Non-pigmented ciliary epithelial cell (primary cell): ENCODE data around the gene CCNG1.

Experiments
- DNase-seq: peaks from one replicate; pipeline ENCODE4 v3.0.0-alpha.2; 2010; ENCODE audit warnings: low read depth

CCNG1 gene

DNA sequence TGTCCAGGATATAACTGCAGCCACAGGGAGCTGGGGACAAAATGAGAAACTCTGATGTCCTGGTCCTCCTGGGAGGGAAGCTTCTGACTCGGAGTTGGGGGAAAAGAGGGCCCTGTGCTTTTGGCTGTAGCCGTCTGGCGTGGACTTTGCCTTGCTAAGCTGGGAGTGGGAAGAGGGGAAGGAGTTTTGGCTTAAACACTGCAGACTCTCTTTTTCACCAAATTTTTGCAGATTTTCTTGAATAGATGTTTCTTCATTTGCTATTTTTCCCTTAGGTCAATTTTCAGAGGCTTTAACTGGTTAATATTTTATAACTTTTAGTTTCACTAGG is 52.3 kb downstream of the CCNG1 start:
- no peak for DNase-seq
